ENCODE data around the gene PACS2. TPM values are rescaled to one million over a fixed set of nuclear protein-coding genes. Genes with fewer than 3 reads are reported as not detected.

Gene PACS2
- total RNA-seq, 1 donor from 2014 or later, result 48.0 TPM

DNA sequence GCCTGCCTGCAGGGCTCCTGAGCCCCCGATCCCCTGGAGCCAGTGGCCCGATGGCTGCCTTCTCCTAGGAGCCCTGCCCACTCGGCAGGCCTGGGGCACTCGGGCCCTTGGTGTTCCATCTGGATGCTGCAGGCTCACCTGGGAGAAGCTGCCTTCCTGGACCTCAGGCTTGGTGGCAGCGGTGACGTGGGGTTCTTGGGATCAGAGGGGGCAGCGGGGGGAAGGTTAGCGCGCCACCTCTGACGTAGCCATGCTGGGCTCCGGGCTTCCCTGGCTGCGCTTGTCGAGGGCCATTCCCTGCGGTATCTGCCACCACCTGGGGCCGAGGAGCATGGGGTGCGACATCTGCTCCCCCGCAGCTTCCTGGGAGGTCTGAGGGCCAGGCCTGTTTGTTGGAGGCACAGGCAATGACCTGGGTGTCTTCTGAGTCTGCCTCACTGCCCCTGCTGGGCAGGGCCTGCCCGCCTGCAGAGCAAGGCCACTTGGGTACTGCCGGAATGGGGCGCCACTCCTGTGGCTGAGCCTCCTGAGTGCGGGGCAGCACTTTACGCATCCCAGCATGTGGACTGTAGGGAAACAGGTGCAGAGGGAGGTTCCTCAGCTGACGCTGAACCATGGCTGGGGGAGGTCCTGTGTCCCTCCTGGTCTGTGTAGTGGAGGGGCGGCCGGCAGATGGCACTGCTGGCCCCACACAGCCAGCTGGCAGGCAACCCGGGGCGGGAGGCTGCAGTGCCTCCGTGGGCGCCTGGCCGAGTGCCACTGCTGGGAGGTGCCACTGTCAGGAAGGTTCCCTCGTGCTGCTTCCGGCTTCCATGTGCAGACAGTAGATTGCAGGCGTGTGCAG lies 125.4 kb downstream of the PACS2 start:
- no peak for ATAC-seq (ENCODE audit: low read depth)
- POLR2A ChIA-PET, result interaction anchor here (0.6 kb wide), 1 partner anchor 10 kb away, joined by 5 read pairs; no protein-coding TSS in a partner anchor
- Mint-ChIP-seq H3K4me1 (peaks cover 15% of the 10 kb centered on the region), H3K9me3 (no peaks in the 10 kb centered on the region), H3K36me3 (ENCODE audit: low read depth) (peaks cover 20% of the 10 kb centered on the region), H3K27me3 (no peaks in the 10 kb centered on the region), H3K27ac (no peak overlapping the region), H3K4me3 (no peak overlapping the region)
- intact Hi-C loops (cut with micrococcal nuclease), result no loop called here
- TF ChIP-seq, protein P1, sequence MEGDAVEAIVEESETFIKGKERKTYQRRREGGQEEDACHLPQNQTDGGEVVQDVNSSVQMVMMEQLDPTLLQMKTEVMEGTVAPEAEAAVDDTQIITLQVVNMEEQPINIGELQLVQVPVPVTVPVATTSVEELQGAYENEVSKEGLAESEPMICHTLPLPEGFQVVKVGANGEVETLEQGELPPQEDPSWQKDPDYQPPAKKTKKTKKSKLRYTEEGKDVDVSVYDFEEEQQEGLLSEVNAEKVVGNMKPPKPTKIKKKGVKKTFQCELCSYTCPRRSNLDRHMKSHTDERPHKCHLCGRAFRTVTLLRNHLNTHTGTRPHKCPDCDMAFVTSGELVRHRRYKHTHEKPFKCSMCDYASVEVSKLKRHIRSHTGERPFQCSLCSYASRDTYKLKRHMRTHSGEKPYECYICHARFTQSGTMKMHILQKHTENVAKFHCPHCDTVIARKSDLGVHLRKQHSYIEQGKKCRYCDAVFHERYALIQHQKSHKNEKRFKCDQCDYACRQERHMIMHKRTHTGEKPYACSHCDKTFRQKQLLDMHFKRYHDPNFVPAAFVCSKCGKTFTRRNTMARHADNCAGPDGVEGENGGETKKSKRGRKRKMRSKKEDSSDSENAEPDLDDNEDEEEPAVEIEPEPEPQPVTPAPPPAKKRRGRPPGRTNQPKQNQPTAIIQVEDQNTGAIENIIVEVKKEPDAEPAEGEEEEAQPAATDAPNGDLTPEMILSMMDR (IDR thresholded peaks at IDR 0.05), result no peak
- CTCF ChIA-PET, result no interaction called here
- DNase-seq, result no peak

DNA sequence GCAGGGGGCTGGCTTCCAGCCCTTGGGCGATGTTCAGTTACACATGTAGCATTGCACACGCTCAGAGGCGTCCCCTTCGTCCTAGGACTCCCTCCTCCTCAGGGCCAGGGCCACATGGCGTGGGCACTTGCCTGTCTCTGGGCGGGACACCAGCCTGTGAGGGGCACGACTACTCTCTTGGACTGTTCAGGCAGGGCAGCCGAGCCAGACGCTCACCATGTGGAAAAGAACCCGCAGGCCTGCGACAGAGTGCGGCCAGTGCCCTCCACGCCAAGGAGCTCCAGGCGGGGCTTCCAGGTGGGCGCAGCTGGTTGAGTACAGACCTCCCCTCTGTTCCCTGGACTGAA lies 126.0 kb downstream of the PACS2 start:
- intact Hi-C loops (cut with micrococcal nuclease), result no loop called here
- H3K4me1 Mint-ChIP-seq, result peaks cover 11% of the 10 kb centered on the region
- no peak overlapping the region for H3K27ac Mint-ChIP-seq
- H3K27me3 Mint-ChIP-seq, result no peaks in the 10 kb centered on the region
- H3K36me3 Mint-ChIP-seq (ENCODE audit: low read depth), result peaks cover 20% of the 10 kb centered on the region
- no peak overlapping the region for H3K4me3 Mint-ChIP-seq
- H3K9me3 Mint-ChIP-seq, result no peaks in the 10 kb centered on the region
- POLR2A ChIA-PET, result no interaction called here
- CTCF ChIA-PET, result no interaction called here
- ATAC-seq (ENCODE audit: low read depth), result no peak
- TF ChIP-seq, protein P1 (IDR thresholded peaks at IDR 0.05), result no peak
- DNase-seq, result no peak

DNA sequence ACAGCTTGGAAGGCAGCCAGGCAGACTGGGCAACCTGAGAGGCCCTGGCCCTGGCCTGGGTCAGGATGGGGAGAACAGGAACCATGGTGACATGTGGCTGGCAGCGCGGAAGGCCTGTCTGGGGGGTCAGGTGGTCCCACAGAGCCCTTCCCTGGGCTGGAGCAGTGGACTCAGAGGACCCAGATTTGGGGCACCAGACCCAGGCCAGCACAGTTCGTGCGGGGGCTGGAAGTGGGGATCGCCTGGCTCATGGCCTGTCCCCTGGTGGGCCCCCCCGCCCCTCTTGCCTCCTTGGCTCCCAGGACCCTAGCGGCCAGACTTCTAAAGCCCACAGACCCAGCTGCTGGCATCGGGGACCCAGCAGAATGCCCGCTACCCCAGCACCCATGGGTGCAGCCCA lies 126.4 kb downstream of the PACS2 start:
- no peak for DNase-seq
- POLR2A ChIA-PET, result interaction anchor here (0.6 kb wide), 1 partner anchor 12 kb away, joined by 6 read pairs; no protein-coding TSS in a partner anchor

DNA sequence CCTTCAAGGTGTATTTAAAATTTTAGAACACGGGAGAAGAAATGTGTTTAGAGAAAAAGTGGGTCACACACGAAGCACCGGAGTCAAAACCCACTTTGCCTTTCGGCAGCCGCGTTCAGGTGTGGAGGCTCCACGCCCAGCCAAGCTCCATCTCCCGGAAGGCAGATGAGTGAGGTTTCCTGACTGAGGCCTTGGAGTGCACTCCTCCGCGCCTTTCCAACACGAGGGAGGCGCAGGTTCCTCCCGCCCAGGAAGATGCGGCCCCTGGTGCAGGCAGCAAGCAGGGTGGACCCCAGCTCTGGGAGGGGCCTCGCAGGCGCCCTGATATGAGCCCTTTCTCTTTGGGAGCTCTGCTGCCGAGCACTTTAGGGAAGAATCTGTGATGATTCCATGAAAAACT lies 127.6 kb downstream of the PACS2 start:
- Mint-ChIP-seq H3K9me3 (no peaks in the 10 kb centered on the region), H3K4me3 (no peak overlapping the region), H3K27ac (no peak overlapping the region), H3K27me3 (no peaks in the 10 kb centered on the region), H3K4me1 (no peaks in the 10 kb centered on the region), H3K36me3 (ENCODE audit: low read depth) (peaks cover 20% of the 10 kb centered on the region)
- ChIA-PET POLR2A (interaction anchor here (0.6 kb wide), 1 partner anchor 161 kb away, joined by 3 read pairs; no protein-coding TSS in a partner anchor), CTCF (no interaction called here)
- DNase-seq (no peak), ATAC-seq (ENCODE audit: low read depth) (no peak)
- TF ChIP-seq, protein P1 (IDR thresholded peaks at IDR 0.05), result no peak
- intact Hi-C loops (cut with micrococcal nuclease), result no loop called here

More for the DNA sequence above, 126.4 kb downstream of the PACS2 start:
- intact Hi-C loops (cut with micrococcal nuclease), result no loop called here
- Mint-ChIP-seq H3K4me1 (peaks cover 7% of the 10 kb centered on the region), H3K27me3 (no peaks in the 10 kb centered on the region), H3K9me3 (no peaks in the 10 kb centered on the region), H3K27ac (no peak overlapping the region), H3K4me3 (no peak overlapping the region), H3K36me3 (ENCODE audit: low read depth) (peaks cover 20% of the 10 kb centered on the region)
- no peak for ATAC-seq (ENCODE audit: low read depth)
- TF ChIP-seq, protein P1 (IDR thresholded peaks at IDR 0.05), result no peak
- CTCF ChIA-PET, result no interaction called here

DNA sequence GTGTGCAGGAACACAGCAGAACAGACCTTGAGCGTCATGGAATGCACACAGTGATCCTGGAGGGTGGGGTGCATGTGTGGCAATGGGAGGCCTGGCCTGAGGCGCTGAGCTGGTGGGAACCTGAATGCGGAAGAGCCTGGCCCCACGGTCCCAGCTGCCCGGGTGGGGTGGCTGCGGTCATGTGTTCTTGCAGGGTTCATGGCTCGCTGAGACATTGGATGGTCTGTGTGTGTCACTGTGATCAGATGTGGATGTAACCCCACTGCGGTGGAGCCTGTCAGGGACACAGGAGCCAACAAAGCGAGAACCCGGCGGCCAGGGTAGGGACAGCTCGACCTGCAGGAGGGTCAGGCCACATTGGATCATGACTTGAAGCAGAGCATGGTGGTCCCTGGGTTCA lies 128.3 kb downstream of the PACS2 start:
- POLR2A ChIA-PET, result no interaction called here
- Mint-ChIP-seq H3K27ac (no peak overlapping the region), H3K4me1 (no peaks in the 10 kb centered on the region), H3K27me3 (no peaks in the 10 kb centered on the region), H3K36me3 (ENCODE audit: low read depth) (peaks cover 20% of the 10 kb centered on the region), H3K4me3 (no peak overlapping the region), H3K9me3 (no peaks in the 10 kb centered on the region)
- ATAC-seq (ENCODE audit: low read depth) (no peak), DNase-seq (no peak)
- CTCF ChIA-PET, result no interaction called here
- TF ChIP-seq, protein P1 (IDR thresholded peaks at IDR 0.05), result no peak
- intact Hi-C loops (cut with micrococcal nuclease), result no loop called here

Data from activated B cell treated with CpG ODN at 0.5 μM for 24 hours (primary cell).